Measurements from ENCODE around the gene COBL. TPM values are rescaled to one million over a fixed set of nuclear protein-coding genes. Genes with fewer than 3 reads are reported as not detected.

The COBL gene
- total RNA-seq, 1 donor from 2014 or later = 25.7 TPM

DNA sequence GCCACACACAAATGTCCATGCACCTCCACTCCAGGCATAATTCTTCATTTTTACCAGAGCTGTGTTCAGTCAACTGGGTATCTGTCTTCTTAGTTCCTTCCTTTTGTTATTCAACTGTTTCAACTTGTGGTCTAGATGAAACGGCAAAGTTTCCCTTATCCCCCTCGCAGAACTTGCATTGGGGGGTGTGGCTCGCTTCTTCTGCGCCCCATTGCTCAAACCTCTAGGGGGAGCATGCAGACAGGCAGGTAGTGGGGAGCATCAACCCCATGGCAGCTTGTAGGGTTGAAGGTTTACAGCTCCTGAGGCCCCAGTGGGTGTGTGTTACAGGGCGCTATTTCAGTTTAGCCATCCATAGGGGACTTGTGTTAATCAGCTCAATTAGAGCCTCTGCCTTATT is 38.3 kb upstream of the COBL start:
- H3K4me3 Mint-ChIP-seq = no peak overlapping the region
- H3K27me3 Mint-ChIP-seq = no peaks in the 10 kb centered on the region
- H3K36me3 Mint-ChIP-seq = no peaks in the 10 kb centered on the region
- no peak overlapping the region for H3K27ac Mint-ChIP-seq
- H3K9me3 Mint-ChIP-seq = peaks cover 9% of the 10 kb centered on the region
- peaks cover 13% of the 10 kb centered on the region for H3K4me1 Mint-ChIP-seq (ENCODE audit: unreplicated experiment)
- no peak for DNase-seq (ENCODE audit: extremely low spot score, unreplicated experiment)
- TF ChIP-seq, protein P1, sequence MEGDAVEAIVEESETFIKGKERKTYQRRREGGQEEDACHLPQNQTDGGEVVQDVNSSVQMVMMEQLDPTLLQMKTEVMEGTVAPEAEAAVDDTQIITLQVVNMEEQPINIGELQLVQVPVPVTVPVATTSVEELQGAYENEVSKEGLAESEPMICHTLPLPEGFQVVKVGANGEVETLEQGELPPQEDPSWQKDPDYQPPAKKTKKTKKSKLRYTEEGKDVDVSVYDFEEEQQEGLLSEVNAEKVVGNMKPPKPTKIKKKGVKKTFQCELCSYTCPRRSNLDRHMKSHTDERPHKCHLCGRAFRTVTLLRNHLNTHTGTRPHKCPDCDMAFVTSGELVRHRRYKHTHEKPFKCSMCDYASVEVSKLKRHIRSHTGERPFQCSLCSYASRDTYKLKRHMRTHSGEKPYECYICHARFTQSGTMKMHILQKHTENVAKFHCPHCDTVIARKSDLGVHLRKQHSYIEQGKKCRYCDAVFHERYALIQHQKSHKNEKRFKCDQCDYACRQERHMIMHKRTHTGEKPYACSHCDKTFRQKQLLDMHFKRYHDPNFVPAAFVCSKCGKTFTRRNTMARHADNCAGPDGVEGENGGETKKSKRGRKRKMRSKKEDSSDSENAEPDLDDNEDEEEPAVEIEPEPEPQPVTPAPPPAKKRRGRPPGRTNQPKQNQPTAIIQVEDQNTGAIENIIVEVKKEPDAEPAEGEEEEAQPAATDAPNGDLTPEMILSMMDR (conservative IDR thresholded peaks at IDR 0.05) = no peak

- Mint-ChIP-seq H3K4me3 (no peak overlapping the region), H3K36me3 (no peaks in the 10 kb centered on the region), H3K9me3 (peaks cover 9% of the 10 kb centered on the region), H3K27ac (no peak overlapping the region), H3K27me3 (no peaks in the 10 kb centered on the region), H3K4me1 (ENCODE audit: unreplicated experiment) (peaks cover 13% of the 10 kb centered on the region)
- DNase-seq (ENCODE audit: extremely low spot score, unreplicated experiment) = no peak
- TF ChIP-seq, protein P1 (conservative IDR thresholded peaks at IDR 0.05) = no peak
Observed at GRCh38 chr7:51354434-51354833, 37.8 kb upstream of the COBL start.

GRCh38 chr7:51352174-51353100 is 35.8 kb upstream of the COBL start:
- no peak overlapping the region for H3K27ac Mint-ChIP-seq
- H3K4me3 Mint-ChIP-seq = no peak overlapping the region
- no peaks in the 10 kb centered on the region for H3K36me3 Mint-ChIP-seq
- no peaks in the 10 kb centered on the region for H3K27me3 Mint-ChIP-seq
- peaks cover 9% of the 10 kb centered on the region for H3K9me3 Mint-ChIP-seq
- peaks cover 8% of the 10 kb centered on the region for H3K4me1 Mint-ChIP-seq (ENCODE audit: unreplicated experiment)
- TF ChIP-seq, protein P1 (conservative IDR thresholded peaks at IDR 0.05) = no peak
- no peak for DNase-seq (ENCODE audit: extremely low spot score, unreplicated experiment)

DNA sequence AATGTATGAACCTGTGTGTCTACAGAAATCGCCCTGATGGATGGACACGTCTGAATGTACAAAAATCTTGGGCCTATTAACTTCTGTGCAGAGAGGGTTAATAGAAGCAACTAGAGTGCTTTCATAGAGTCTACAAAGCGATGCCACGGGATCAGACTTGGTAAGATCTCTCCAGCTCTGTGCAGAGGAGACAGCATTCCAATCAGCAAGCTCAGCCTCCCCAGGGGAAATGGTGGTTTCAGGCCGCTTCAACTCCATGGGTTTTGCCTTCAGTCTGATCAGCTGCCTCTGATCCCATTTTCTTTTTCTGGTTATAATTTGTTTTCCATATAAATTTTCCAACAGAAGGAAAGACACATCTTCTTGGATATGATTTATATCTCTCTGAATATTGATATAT is 35.1 kb upstream of the COBL start:
- peaks cover 9% of the 10 kb centered on the region for H3K9me3 Mint-ChIP-seq

DNA sequence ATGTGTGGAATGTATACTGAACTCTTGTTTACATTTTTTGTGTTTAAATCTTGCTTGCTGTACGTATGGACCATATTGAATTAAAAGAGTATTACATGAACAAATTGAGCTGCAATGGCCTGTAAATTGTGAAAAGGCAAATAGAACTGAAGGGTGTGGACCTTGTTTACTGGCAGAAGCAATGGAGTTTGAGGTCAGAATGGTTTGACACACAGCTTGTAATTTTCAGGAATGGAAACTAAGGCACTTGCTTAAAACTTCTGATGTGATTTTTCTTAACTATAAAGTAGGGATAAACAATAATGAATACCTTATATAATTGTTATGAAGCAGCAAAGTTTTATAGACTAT is 33.9 kb upstream of the COBL start:
- no peak overlapping the region for H3K4me3 Mint-ChIP-seq
- H3K4me1 Mint-ChIP-seq (ENCODE audit: unreplicated experiment) = peaks cover 8% of the 10 kb centered on the region
- TF ChIP-seq, protein P1 (conservative IDR thresholded peaks at IDR 0.05) = no peak
- H3K36me3 Mint-ChIP-seq = no peaks in the 10 kb centered on the region
- no peaks in the 10 kb centered on the region for H3K27me3 Mint-ChIP-seq
- H3K27ac Mint-ChIP-seq = peak overlapping the region; percentile 32
- H3K9me3 Mint-ChIP-seq = peaks cover 9% of the 10 kb centered on the region
- no peak for DNase-seq (ENCODE audit: extremely low spot score, unreplicated experiment)

More for the DNA sequence above, 35.1 kb upstream of the COBL start:
- peaks cover 8% of the 10 kb centered on the region for H3K4me1 Mint-ChIP-seq (ENCODE audit: unreplicated experiment)
- H3K27me3 Mint-ChIP-seq = no peaks in the 10 kb centered on the region
- no peak overlapping the region for H3K4me3 Mint-ChIP-seq
- no peak for DNase-seq (ENCODE audit: extremely low spot score, unreplicated experiment)
- no peak overlapping the region for H3K27ac Mint-ChIP-seq
- no peaks in the 10 kb centered on the region for H3K36me3 Mint-ChIP-seq
- TF ChIP-seq, protein P1 (conservative IDR thresholded peaks at IDR 0.05) = no peak

All from type B pancreatic cell (in vitro differentiated cells).